Gastrocnemius medialis (tissue), 4 donors: ENCODE data around the gene PAPPA2.

Experiments
- POLR2A ChIP-seq, 2 donors: fragments of 450-650 bp; IDR thresholded peaks; one replicate each; pipeline ENCODE4 v1.6.1; 2017; ENCODE audit warnings: antibody characterized with exemption in 2 of 2, mild to moderate bottlenecking in 2 of 2, moderate library complexity in 2 of 2
- TF ChIP-seq, protein P1 (sequence below), 5 experiments: fragments of 450-650 bp in 3 of 5; fragments of 200-600 bp in 2 of 5; sonication (generic) in 2 of 5; IDR thresholded peaks in 4 of 5; conservative IDR thresholded peaks in 1 of 5; 1 replicate in 4 of 5; 2 replicates in 1 of 5; pipeline ENCODE4 v1.5.1; 2016 to 2019; ENCODE audit warnings: antibody characterized with exemption in 5 of 5, mild to moderate bottlenecking in 3 of 5, moderate library complexity in 3 of 5

DNA sequence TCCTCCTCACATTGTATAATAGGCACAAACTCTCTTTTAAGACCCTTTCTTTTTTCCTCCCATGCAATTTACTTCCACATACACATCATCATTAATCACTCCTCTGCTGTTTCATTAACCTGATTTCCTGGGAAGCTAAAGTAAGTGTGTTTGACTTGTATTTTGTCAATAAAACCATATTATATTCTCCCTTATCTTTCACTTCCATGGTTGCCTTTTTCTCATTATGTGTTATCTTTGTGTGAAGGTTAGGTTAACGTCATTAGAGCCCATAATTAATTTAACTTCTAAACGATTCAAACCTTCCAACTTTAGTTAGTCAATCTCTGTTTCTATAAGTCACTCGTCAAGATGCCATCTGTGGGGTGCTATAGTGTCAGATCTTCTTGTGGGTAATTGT lies 313.0 kb downstream of the PAPPA2 start:
- TF ChIP-seq, protein P1, sequence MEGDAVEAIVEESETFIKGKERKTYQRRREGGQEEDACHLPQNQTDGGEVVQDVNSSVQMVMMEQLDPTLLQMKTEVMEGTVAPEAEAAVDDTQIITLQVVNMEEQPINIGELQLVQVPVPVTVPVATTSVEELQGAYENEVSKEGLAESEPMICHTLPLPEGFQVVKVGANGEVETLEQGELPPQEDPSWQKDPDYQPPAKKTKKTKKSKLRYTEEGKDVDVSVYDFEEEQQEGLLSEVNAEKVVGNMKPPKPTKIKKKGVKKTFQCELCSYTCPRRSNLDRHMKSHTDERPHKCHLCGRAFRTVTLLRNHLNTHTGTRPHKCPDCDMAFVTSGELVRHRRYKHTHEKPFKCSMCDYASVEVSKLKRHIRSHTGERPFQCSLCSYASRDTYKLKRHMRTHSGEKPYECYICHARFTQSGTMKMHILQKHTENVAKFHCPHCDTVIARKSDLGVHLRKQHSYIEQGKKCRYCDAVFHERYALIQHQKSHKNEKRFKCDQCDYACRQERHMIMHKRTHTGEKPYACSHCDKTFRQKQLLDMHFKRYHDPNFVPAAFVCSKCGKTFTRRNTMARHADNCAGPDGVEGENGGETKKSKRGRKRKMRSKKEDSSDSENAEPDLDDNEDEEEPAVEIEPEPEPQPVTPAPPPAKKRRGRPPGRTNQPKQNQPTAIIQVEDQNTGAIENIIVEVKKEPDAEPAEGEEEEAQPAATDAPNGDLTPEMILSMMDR (IDR thresholded peaks at IDR 0.05 in 4 of 5, conservative IDR thresholded peaks at IDR 0.05 in 1 of 5): no peak
- no peak for TF ChIP-seq POLR2A (IDR thresholded peaks at IDR 0.05)
